WTC11 (cell line): ENCODE data around the gene TMBIM6.

Source experiments
- ATF3 ChIP-seq: sonication (generic); formaldehyde crosslinking; conservative IDR thresholded peaks from 2 replicates; pipeline ENCODE4 v1.8.1; 2022; ENCODE audit warnings: mild to moderate bottlenecking, missing genetic modification reagents
- CTCF ChIP-seq: fragments of 200-600 bp; IDR thresholded peaks from 2 replicates; pipeline ENCODE4 v1.8.0; 2022; ENCODE audit warnings: antibody characterized with exemption
- E2F5 ChIP-seq: sonication (generic); formaldehyde crosslinking; IDR thresholded peaks from 2 replicates; pipeline ENCODE4 v1.8.1; 2022; ENCODE audit warnings: mild to moderate bottlenecking, moderate library complexity, missing genetic modification reagents
- HMGXB4 ChIP-seq: sonication (generic); formaldehyde crosslinking; IDR thresholded peaks from 2 replicates; pipeline ENCODE4 v1.8.1; 2023; ENCODE audit warnings: mild to moderate bottlenecking, moderate library complexity, missing genetic modification reagents
- JUN ChIP-seq: sonication (generic); formaldehyde crosslinking; IDR thresholded peaks from 2 replicates; pipeline ENCODE4 v1.8.0; 2023; ENCODE audit warnings: mild to moderate bottlenecking, missing genetic modification reagents
- KAT7 ChIP-seq: sonication (generic); formaldehyde crosslinking; IDR thresholded peaks from 2 replicates; pipeline ENCODE4 v1.8.1; 2023; ENCODE audit warnings: missing genetic modification reagents, mild to moderate bottlenecking, borderline replicate concordance
- MAX ChIP-seq: sonication (generic); formaldehyde crosslinking; IDR thresholded peaks from 2 replicates; pipeline ENCODE4 v1.8.0; 2022; ENCODE audit warnings: mild to moderate bottlenecking, missing genetic modification reagents
- PRDM15 ChIP-seq: sonication (generic); formaldehyde crosslinking; IDR thresholded peaks from 2 replicates; pipeline ENCODE4 v1.8.0; 2022; ENCODE audit warnings: missing genetic modification reagents
- SP1 ChIP-seq: sonication (generic); formaldehyde crosslinking; conservative IDR thresholded peaks from 2 replicates; pipeline ENCODE4 v1.8.1; 2022; ENCODE audit warnings: missing genetic modification reagents
- ZNF121 ChIP-seq: sonication (generic); formaldehyde crosslinking; IDR thresholded peaks from 2 replicates; pipeline ENCODE4 v1.8.0; 2023; ENCODE audit warnings: missing genetic modification reagents
- ZNF219 ChIP-seq: sonication (generic); formaldehyde crosslinking; IDR thresholded peaks from 2 replicates; pipeline ENCODE4 v1.8.0; 2023; ENCODE audit warnings: missing genetic modification reagents, mild to moderate bottlenecking, borderline replicate concordance
- TF ChIP-seq, protein P1 (sequence below): fragments of 250-450 bp; sonication (Bioruptor Pico); IDR thresholded peaks from 2 replicates; pipeline ENCODE4 v2.1.2; 2022; ENCODE audit warnings: mild to moderate bottlenecking, moderate library complexity
- TF ChIP-seq, protein P2 (sequence below): sonication (generic); formaldehyde crosslinking; IDR thresholded peaks from 2 replicates; pipeline ENCODE4 v1.8.1; 2023; ENCODE audit warnings: mild to moderate bottlenecking, missing genetic modification reagents

GRCh38 chr12:49797449-49797776 is 56.1 kb downstream of the TMBIM6 start:
- TF ChIP-seq CTCF (no peak), KAT7 (CRISPR knock-in tag) (no peak), MAX (CRISPR knock-in tag) (no peak), JUN (no peak), SP1 (no peak), E2F5 (no peak), ATF3 (CRISPR knock-in tag) (no peak), ZNF219 (no peak), PRDM15 (no peak), ZNF121 (no peak), HMGXB4 (CRISPR knock-in tag) (no peak)
- TF ChIP-seq, protein P1, sequence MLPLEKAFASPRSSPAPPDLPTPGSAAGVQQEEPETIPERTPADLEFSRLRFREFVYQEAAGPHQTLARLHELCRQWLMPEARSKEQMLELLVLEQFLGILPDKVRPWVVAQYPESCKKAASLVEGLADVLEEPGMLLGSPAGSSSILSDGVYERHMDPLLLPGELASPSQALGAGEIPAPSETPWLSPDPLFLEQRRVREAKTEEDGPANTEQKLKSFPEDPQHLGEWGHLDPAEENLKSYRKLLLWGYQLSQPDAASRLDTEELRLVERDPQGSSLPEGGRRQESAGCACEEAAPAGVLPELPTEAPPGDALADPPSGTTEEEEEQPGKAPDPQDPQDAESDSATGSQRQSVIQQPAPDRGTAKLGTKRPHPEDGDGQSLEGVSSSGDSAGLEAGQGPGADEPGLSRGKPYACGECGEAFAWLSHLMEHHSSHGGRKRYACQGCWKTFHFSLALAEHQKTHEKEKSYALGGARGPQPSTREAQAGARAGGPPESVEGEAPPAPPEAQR (CRISPR knock-in tag) = no peak
- TF ChIP-seq, protein P2, sequence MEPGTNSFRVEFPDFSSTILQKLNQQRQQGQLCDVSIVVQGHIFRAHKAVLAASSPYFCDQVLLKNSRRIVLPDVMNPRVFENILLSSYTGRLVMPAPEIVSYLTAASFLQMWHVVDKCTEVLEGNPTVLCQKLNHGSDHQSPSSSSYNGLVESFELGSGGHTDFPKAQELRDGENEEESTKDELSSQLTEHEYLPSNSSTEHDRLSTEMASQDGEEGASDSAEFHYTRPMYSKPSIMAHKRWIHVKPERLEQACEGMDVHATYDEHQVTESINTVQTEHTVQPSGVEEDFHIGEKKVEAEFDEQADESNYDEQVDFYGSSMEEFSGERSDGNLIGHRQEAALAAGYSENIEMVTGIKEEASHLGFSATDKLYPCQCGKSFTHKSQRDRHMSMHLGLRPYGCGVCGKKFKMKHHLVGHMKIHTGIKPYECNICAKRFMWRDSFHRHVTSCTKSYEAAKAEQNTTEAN (CRISPR knock-in tag) = no peak
